Retinal pigment epithelial cell (primary cell): ENCODE results near the gene JAG2.

ENCODE experiments used
- DNase-seq: peaks from one replicate; pipeline ENCODE4 v3.0.0-alpha.2; 2010; ENCODE audit warnings: low read depth
- H3K4me3 ChIP-seq: 2 replicates; pipeline ENCODE4 v1.5.1; 2011; ENCODE audit warnings: mild to moderate bottlenecking, low read length, control low read depth, moderate library complexity
- TF ChIP-seq, protein P1 (sequence below): conservative IDR thresholded peaks from 2 replicates; pipeline ENCODE4 v1.5.1; 2011; ENCODE audit warnings: low read depth, low read length, control low read depth, inconsistent platforms

Gene JAG2

DNA sequence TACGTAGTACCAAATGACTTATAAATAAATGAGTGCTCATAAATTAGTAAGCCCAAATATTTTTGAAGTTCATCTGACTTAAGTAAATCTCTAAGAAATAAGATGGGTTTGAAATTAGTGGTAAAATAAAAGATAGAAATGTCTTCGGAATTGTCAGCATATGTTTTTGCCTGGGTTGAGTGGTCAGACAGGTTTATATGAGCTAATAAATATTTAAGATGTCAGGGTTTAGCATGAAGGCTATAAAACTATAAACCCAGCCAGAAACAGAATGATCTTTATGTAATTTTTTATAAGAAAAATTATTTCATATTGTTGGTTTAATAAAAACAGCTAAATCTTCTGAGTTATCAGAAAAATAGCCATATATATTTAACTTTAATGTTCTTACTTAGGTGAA is 37.3 kb downstream of the JAG2 start:
- no peak overlapping the region for H3K4me3 ChIP-seq
- TF ChIP-seq, protein P1, sequence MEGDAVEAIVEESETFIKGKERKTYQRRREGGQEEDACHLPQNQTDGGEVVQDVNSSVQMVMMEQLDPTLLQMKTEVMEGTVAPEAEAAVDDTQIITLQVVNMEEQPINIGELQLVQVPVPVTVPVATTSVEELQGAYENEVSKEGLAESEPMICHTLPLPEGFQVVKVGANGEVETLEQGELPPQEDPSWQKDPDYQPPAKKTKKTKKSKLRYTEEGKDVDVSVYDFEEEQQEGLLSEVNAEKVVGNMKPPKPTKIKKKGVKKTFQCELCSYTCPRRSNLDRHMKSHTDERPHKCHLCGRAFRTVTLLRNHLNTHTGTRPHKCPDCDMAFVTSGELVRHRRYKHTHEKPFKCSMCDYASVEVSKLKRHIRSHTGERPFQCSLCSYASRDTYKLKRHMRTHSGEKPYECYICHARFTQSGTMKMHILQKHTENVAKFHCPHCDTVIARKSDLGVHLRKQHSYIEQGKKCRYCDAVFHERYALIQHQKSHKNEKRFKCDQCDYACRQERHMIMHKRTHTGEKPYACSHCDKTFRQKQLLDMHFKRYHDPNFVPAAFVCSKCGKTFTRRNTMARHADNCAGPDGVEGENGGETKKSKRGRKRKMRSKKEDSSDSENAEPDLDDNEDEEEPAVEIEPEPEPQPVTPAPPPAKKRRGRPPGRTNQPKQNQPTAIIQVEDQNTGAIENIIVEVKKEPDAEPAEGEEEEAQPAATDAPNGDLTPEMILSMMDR = no peak
- DNase-seq = no peak

DNA sequence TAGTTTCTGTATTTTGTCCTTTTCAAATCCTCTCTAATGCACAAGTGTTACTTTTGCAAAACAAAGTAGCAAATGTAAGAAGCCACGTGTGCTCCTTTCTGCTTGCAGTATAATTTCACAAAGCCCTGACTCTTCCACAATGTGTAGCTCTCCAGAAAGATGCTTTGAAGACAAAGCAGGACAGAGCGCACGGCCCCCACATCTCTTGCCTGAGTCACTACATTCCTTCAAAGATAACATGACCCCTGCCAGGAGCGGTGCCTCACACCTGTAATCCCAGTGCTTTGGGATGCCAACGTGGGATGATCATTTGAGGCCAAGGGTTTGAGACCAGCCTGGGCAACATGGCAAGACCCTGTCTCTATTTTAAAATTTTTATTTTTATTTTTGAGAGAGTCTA is 40.5 kb downstream of the JAG2 start:
- no peak for DNase-seq
- TF ChIP-seq, protein P1 = no peak
- H3K4me3 ChIP-seq = no peak overlapping the region

DNA sequence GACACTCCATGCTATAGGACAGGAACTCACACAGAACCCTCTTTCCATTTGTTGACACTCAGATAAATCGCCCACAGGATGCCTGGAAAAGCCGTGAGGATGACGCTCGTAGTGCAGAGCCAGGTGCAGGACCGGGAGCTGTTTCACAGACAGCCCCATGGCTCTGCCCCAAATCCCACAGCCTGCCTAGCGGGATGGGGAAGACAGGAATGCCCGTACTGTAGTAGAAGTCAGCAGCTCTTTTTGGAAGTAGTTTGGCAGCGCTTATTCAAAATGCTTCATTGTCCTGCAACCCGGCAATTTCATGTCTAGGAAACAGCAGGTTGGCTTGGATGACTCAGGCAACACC is 41.6 kb downstream of the JAG2 start:
- TF ChIP-seq, protein P1 = no peak
- H3K4me3 ChIP-seq = no peak overlapping the region
- DNase-seq = no peak

DNA sequence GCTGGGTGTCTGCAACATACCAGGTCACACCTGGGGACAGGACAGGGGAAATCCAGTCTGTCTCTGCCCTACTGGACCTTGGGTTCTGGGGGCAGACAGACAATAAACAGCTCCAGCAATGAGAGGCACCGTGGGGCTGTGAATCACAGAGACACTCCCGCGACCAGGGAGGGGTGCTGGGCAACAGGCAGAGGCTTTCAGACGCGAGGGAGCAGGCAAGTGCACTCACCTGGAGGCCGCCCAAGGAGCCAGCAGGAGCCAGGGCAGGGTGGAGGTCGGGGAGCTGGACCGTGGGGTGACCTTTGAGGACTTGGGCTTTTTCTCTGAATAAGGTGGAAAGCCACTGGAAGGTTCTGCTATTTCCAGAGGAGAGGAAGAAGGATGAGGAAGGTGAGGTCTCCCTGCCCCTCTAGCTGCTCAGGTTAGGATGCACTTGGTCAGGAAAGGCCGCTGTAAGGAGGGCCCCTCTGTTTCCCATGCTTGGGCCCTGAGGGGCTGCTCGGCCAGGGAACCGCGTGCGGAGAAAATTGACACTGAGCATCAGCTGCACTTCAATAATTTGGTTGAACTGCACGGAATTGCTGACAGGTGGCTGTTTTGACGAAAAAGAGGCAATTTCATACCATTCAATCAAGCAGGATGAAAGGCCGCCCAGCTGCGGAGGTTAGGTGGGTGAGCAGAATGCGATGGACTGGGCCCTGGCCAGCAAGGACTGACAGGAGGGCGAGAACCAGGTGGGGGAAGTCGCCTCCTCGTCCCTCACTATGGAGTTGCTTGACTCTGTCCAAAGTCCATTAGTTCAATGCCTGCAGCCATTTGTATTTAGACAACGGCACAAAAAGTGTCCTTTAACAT is 42.2 kb downstream of the JAG2 start:
- DNase-seq = no peak
- no peak overlapping the region for H3K4me3 ChIP-seq
- TF ChIP-seq, protein P1 = no peak

DNA sequence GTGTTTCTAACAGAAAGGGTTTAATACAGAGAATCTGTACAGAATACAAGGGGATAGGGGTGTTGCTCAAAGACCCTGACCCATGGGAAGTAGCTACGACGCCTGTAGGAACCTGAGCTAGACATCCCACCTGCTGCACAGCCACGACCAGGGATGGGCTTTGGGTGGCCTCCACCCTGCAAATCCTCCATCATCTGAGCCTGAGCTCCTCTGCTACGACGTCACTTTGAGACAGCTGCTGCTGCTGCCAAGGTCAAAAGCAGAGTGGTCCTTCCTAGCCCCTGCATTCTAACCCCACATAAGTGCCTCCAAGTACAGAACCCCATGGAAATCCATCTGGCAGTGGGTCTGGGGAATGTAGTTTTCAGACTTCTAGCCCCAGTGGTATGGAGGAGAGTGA is 43.8 kb downstream of the JAG2 start:
- no peak for DNase-seq
- H3K4me3 ChIP-seq = no peak overlapping the region
- TF ChIP-seq, protein P1 = no peak

DNA sequence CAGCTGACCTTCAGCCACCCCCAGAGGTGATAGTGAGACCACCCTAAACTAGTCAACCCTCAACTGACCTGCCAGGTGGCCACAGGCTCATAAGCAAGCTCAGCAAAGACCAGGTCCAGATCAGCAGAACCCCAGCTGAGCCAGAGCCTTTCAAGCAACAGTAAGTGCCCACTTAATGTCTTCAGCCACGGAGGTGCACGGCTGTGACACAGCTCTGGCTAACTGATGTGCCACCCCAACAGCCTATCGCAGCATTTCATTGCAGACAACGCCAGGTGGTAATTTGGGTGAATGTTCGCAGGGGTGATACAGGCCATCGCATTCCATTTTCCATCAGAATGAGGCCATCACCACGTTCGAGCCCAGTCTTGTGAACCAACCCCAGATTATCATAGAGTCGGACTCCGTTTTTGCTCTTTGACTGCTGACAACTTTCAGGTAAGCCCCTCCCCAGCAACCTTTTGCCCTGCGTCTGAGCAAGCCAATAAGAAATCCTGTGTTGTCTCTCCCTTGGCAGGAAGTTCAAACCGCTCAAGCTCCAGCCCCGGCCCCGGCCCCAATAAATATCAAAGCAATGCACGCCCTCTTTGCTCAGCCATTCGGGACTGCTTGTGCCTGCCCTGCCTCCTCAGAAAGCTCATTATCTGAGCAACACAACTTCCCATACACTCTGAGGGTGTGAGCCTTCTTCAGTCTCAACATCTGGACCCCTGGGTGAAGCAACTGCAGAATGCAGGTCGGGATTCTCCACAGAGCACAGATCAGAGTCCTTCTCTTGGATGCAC is 44.4 kb downstream of the JAG2 start:
- TF ChIP-seq, protein P1 = no peak
- H3K4me3 ChIP-seq = no peak overlapping the region
- DNase-seq = no peak
